ENCODE results near the gene TAAR2.

The TAAR2 gene

DNA sequence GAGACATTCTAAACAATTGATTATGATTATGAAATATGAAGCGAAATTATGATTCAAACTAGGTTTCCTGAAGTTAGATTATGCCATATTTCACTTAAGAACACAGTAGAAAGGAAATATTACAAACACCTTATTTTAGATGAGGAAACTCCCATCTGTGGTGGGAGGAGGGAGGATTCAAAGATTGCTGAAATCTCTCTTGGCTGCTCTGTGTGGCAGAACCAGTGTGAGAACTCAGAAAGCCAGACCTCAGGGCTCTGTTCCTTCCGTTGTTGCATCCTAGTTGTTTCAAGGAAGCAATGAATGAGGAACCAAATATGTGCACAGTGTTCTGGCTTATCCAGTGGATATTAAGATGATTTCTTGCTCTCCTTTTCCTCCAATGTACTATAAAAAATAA is 36.7 kb downstream of the TAAR2 start:
- TF ChIP-seq, protein P1, sequence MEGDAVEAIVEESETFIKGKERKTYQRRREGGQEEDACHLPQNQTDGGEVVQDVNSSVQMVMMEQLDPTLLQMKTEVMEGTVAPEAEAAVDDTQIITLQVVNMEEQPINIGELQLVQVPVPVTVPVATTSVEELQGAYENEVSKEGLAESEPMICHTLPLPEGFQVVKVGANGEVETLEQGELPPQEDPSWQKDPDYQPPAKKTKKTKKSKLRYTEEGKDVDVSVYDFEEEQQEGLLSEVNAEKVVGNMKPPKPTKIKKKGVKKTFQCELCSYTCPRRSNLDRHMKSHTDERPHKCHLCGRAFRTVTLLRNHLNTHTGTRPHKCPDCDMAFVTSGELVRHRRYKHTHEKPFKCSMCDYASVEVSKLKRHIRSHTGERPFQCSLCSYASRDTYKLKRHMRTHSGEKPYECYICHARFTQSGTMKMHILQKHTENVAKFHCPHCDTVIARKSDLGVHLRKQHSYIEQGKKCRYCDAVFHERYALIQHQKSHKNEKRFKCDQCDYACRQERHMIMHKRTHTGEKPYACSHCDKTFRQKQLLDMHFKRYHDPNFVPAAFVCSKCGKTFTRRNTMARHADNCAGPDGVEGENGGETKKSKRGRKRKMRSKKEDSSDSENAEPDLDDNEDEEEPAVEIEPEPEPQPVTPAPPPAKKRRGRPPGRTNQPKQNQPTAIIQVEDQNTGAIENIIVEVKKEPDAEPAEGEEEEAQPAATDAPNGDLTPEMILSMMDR (IDR thresholded peaks at IDR 0.05; ENCODE audit: insufficient read depth, low read length, missing control alignments): no peak
- CTCF ChIA-PET: no interaction called here
- POLR2A ChIA-PET: no interaction called here
- no peak overlapping the region for H3K4me3 ChIP-seq (ENCODE audit: low read depth, low read length)
- DNase-seq (ENCODE audit: low read depth, low spot score): no peak

DNA sequence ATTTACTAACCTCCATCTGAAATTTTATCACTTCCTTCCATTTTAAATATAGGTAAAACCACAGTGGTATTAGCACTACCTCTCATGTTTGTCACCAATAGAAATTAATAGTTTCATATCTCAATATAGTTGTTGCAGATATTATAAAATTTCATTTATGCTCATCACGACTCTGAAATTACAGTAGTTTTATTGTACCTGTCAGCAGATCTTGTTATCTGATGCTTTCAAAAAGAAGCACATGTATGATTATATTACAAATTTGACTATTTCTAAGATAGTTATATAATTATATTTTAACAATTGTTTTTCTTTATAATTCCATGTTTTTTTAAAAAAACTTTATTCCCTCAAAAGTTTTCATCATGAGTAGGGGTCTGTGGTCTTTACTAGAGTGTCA is 39.4 kb downstream of the TAAR2 start:
- ChIA-PET POLR2A (no interaction called here), CTCF (no interaction called here)

DNA sequence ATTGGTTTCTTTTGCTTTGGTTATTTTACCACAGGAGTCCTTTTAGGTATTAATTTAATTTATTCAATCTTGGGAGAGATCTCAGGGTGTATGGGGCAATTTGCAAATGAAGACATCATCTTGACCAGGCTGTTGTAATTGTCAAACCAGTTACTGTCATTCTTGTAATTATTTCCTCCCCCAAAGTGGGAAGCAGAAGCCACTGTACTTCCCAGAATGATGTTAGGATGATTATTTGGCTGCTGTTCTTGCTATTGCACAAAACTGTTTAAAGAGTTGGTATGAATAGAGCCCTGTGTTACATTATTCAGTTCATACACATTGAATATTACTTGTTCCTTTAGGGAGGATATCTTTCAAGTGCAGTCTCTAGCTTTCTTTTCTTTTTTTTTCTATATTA is 52.3 kb downstream of the TAAR2 start:
- DNase-seq (ENCODE audit: low read depth, low spot score): no peak
- ChIA-PET POLR2A (no interaction called here), CTCF (no interaction called here)
- H3K4me3 ChIP-seq (ENCODE audit: low read depth, low read length): no peak overlapping the region
- TF ChIP-seq, protein P1 (IDR thresholded peaks at IDR 0.05; ENCODE audit: insufficient read depth, low read length, missing control alignments): no peak

More for the DNA sequence above, 39.4 kb downstream of the TAAR2 start:
- no peak overlapping the region for H3K4me3 ChIP-seq (ENCODE audit: low read depth, low read length)
- TF ChIP-seq, protein P1 (IDR thresholded peaks at IDR 0.05; ENCODE audit: insufficient read depth, low read length, missing control alignments): no peak
- DNase-seq (ENCODE audit: low read depth, low spot score): no peak

DNA sequence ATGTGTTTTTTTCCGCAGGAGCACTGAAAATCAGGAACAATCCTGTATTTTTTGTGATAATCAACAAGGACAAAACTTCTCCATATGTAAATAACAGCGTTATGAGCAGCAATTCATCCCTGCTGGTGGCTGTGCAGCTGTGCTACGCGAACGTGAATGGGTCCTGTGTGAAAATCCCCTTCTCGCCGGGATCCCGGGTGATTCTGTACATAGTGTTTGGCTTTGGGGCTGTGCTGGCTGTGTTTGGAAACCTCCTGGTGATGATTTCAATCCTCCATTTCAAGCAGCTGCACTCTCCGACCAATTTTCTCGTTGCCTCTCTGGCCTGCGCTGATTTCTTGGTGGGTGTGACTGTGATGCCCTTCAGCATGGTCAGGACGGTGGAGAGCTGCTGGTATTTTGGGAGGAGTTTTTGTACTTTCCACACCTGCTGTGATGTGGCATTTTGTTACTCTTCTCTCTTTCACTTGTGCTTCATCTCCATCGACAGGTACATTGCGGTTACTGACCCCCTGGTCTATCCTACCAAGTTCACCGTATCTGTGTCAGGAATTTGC is 53.8 kb downstream of the TAAR2 start, which contains the start of gene TAAR6:
TSS of gene TAAR6 (plus strand) at position 102 of the 557 bp plus-strand sequence. CDS start at position 102, 0 bp downstream.
- POLR2A ChIA-PET: no interaction called here
- DNase-seq (ENCODE audit: low read depth, low spot score): no peak
- no peak within 1 kb of the TSS for H3K4me3 ChIP-seq (ENCODE audit: low read depth, low read length)
- TF ChIP-seq, protein P1 (IDR thresholded peaks at IDR 0.05; ENCODE audit: insufficient read depth, low read length, missing control alignments): no peak
- CTCF ChIA-PET: no interaction called here

DNA sequence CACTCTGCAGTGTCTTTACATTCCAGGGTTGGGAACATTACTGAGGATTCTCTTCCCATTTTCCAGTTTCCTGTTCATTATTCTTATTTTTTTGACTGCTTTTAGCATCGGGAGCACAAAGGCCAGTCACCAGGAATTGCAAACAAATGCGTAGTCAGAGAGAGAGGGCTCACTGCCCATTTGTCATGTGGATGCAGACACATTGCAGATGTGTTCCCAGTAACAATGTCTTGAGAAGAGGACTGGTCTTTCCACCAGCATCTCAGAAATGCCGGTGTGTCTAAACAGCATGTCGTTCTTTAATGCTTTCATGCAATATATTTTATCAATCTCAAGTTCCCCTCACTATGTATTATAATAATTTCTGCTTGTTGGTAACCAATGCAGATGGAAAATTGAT is 54.9 kb downstream of the TAAR2 start:
- TF ChIP-seq, protein P1 (IDR thresholded peaks at IDR 0.05; ENCODE audit: insufficient read depth, low read length, missing control alignments): no peak
- no peak overlapping the region for H3K4me3 ChIP-seq (ENCODE audit: low read depth, low read length)
- ChIA-PET POLR2A (no interaction called here), CTCF (no interaction called here)
- no peak for DNase-seq (ENCODE audit: low read depth, low spot score)

DNA sequence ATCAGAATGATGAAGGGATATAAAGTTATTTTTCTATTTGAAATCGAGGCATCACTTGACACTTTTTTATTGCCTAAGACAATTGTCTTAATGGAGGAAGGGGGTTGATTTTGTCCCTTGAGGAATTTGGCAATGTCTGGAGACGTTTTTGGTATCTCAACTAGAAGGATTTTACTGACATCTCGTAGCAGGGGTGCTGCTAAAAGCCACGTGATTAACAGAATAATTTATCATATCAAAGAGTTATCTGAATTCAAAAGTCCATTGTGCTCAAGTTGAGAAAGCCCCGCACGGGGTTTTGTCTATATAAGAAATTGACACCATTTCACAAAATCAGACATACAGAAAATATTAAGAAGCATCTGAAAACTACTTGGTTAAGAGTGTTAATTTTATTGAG is 55.5 kb downstream of the TAAR2 start:
- ChIA-PET POLR2A (no interaction called here), CTCF (no interaction called here)
- TF ChIP-seq, protein P1 (IDR thresholded peaks at IDR 0.05; ENCODE audit: insufficient read depth, low read length, missing control alignments): no peak
- H3K4me3 ChIP-seq (ENCODE audit: low read depth, low read length): no peak overlapping the region
- DNase-seq (ENCODE audit: low read depth, low spot score): no peak

Measured in AG04449 (cell line).